Globus pallidus (tissue), 1 donor: Measurements from ENCODE around the gene ZNF827.

Experiments used
- DNase-seq: peaks from one replicate; pipeline ENCODE4 v3.0.0-alpha.2; 2015; ENCODE audit warnings: low spot score

The ZNF827 gene

DNA sequence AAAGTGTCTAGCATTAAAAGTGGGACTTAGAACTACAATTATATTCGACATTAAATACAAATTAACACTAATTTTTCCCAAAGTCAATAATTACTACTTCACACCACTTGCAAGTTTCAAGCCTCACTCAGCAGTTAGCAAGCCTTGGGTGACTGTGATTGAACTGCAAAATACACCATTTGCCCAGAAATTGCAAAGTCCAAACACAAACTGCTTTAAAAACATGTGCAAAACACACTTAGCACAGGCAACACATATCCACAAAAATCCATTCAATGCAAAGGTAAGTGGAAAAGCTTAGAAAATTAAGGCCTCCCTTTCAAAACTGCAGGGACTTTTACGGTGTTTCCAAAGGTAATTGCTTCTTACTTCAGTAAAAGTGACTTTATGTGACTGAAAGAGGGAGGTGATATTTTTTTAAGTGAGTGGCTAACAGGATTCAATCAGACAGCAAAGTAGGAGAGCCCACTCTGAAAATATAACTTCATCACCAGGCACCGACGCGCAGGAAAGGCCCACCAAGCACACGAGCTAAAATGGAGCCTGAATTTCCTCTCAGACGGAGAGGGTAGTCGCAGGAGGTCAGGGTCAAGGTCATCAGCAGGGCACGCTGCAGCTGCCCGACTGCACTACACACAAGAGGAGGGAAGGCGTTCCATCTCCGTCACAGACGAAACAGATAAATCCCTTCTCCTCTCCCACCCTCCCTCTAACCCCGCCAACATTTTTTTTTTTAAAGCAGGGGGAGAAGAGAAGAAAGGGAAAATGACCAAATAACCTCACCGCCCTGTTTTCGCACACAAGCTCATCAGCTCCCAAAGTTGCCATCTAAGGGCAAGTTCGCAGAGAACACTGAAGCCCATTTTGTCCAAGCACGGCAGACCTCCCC is 3.1 kb downstream of the ZNF827 start:
- DNase-seq: peak; percentile 72

DNA sequence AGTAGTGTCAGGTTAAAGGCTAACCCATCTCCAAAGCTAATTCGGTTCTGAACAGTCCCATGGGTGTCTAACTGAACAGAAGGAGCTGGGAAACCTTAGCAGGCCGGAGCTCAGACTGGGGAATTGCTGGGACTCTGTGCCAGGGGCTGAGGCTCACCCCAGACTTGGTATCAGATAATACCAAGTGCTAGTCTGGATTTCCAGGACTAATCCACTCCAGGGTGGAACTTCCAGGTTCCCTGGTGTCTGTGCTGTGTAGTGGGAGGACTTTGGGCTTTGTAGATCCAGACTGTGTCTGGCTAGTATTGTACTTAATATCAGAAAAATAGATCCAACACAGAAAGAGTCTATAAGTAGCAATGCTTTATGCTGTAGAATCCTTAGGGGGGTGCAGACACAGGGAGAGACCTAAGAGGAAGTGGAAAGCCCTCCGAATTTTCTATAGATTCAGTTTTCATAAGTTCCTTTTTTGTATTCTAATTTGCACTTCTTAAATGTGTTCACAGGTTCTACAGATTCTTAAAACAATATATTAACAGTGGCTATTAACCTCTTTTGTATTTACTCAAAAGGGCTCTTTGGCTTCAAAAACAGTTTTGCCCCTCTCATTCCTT is 4.1 kb downstream of the ZNF827 start:
- no peak for DNase-seq

DNA sequence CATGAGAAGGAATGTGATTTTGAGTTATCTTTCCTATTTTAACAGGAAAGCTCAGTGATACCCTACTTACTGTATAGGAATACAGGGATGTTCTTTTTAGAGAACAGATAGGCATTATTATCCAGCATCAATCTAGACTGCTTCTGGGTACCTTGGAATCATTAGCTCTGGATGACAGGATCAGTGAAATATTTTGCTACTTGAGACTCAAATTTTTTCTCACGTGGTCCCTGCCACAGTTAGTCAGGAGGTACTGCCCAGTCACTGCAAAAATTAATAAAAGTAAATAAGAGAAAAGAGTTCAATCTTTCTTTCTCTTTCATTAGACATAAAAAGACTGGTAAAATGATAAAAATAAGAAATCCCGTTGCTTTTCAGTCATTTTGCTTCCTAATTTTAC is 5.5 kb downstream of the ZNF827 start:
- DNase-seq: no peak

DNA sequence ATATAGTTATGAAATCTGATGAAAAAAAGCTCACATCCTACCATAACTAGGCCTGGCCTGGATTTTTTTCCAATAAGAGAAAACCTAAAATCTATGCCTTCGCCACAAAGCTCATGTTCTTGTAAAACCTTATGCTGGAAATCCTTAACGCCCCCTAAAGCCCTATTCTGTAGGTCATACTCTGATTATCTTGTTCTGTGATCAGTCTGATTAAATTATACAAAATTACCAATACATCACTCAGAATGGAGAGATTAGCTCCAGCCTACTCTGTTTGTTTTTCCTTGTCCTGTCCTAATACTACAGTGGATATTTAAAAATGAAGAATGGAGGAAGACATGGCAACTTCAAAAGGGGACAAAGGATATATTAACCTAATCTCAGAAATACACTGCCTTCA is 7.2 kb downstream of the ZNF827 start:
- DNase-seq: no peak

DNA sequence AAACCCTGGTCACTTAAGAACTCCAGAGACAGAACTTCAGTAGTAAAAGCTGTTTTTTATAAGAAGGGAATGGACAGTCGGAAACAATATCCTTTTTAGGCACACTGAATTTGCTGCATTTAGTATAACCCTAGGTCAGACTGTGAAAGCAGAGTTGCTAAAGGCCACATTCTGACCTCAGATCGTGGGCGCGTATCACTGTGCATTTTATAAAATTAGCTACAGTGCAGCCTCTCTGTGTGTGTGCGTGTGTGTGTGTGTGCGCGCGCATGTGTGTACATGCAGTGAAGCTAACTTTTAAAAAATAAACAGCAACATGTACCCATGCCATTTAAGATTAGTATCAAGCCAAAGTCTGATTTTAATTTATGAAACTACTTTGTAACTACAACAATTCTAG is 8.0 kb downstream of the ZNF827 start:
- no peak for DNase-seq

DNA sequence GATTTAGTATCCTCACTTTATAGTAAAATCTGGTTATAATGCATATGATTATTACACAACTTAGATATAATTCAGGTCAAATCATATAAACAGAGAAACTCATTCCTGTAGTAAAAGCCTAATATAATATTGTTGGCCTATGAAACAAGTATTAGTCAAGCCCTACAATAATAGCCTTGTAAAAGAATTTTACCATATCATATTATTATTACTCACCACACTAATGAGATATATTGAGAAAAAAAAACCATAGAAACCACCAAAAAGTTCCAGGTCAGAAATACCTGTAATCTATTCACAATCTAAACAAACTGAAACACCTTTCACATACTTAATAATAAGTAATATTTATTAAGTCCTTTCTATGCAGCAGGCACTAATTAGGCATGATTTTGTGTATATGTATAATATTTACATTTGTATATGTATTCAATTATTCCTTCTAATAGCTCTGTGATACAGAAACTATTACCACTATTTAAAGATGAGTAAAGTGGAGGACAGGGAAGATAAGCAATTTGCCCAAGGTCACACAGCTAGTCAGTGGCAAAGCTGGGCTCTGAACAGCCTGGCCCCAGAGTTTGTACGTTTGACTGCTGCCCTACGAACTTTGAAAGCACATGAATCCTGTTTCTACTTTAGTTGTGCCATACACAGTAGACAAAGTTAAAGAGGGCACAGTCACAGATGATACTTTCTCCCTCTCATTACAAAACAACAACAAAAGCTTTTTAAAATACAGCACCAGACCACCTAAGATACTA is 9.0 kb downstream of the ZNF827 start:
- no peak for DNase-seq

DNA sequence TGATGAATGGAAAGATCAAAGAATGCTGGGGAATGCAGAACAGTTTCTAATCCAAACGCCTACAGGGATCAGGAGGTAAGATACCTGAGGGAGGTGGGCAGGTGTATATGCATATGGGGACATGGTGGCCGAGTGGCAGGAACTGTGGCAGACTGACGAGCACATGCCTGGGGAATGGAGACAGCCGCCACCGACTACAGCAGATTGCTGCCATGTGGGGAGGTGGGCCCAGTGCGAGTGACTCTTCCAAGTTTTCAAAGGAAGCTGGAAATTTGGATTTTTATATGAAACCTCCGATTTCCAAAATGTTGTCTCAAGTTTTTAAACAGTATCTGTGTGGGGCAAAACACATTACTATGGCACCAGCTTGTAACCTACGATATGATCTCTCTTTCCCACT is 9.9 kb downstream of the ZNF827 start:
- no peak for DNase-seq

DNA sequence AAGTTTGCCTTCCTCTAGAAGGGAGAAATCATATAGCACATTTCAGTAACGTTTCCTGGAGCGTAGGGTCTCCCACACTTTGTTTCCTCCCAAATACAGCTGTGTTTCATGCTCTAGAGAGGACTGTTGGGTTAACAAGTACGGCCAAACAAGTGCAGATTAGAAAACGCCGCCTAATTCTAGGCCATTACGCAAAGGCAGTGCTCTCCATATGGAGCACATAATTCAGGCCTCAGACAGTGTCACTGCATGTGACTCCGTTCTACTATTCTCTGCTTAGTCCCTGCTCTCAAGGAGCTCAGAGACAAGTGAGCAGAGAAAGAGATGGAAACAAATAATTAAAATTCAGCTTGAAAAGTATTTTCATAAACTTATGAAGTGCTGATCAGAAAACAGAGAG is 11.6 kb downstream of the ZNF827 start:
- no peak for DNase-seq

DNA sequence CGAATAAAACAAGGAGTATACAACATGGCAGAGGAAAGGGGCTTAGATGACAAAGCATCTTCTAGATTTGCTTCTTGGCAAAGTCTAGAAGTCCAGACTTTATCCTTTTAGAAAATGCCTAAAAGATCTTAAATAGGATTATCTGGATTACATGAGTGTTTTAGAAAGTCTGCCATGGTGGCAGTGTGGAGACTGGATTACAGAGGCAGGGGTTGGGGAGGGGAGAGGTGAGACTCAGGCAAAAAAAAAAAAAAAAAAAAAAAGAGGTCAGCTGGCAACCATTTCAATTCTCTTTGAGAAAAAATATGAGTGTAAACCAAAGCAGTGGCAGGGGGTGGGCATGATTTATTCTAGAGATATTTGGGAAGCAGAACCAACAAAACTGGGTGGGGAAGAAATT is 17.4 kb downstream of the ZNF827 start:
- no peak for DNase-seq

DNA sequence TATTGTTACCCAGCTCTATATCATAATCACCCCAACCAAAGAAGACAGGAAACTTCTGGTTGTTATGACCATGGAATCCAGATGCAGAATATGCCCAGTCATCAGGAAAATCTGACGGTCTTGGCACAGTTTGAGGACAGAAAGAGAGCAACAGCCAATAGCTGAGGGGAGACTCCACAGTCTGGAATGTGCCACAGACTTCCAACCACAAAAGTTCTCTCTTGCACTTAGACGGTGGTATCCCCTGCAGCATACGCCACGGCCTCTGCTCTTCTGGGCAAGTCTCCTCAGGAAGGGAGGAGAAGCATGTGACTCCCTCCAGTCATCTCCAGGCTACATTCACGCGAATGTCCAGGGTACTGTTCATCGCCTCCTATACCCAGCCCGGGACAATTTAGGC is 18.4 kb downstream of the ZNF827 start:
- DNase-seq: no peak

DNA sequence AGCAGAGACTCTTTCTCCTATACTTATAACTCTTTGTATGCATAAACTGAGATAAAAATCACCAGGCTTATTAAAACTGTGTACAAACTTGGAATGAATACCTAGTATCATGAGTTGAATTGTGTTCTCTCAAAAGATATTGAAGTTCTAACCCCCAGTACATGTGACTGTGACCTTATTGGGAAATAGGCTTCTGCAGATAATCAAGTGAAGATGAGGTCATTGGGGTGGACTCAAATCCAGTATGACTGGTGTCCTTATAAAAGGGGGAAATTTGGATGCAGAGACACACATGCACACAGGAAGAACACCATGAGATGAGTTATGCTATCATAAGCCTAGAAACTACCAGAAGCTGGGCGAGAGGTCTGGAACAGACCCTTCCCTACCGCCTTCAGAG is 26.2 kb downstream of the ZNF827 start:
- no peak for DNase-seq

DNA sequence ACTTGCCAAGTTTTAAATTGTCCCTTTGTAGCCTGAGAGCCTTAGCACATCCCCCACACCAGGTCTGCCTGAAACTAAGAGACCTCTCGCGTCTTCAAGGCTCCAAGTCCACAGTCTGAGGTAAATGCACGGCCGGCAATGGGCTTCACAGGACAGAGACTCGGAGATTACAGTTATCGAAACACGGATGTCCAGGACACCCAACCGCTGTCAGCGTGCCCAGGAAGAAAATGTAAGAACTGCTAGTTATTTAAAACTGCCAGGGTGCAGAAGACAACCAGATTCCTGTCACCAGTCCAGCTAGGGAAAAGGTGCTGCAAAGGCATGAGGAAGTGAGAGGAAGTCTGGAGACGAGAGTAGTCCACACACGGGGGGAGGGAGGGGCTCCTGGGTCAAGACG is 28.9 kb downstream of the ZNF827 start:
- DNase-seq: no peak

DNA sequence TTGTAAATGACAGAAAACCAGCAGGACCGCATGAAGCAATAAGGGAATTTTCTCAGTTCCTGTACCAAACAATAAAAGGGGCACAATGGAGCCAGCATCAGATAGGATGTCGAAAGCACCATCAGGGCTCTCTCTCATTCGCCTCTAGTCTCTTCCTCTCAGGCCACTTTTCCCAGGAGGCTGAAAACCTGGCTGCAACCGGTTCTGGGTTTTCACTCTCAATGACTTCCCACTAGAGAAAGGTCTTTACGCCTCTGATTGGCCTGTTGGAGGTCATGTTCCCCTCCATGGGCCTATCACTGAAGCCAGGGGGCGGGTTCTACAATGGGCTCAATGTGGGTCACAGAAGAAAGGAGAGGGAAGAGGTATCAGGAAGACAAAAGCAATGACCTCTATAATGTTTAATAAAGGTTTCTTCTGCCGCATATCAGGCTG is 29.3 kb downstream of the ZNF827 start:
- no peak for DNase-seq

DNA sequence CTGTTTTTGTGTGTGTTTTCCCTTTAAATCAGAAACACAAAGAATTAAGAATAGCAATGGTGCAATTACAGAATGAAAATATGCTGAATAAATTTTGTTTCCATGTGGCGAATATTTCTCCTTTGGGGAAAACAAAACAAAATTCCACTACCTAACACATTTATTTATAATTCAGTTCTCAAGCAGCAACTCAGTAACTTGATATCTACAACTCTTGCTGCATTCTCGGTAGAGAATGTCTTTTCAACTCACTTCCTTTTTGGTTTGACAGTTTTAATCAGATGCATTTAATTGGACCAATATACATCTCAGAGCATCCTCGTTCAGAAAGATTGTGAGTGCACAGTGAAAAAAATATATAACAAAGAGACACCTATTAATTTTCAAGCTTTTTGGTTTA is 30.8 kb downstream of the ZNF827 start:
- no peak for DNase-seq

DNA sequence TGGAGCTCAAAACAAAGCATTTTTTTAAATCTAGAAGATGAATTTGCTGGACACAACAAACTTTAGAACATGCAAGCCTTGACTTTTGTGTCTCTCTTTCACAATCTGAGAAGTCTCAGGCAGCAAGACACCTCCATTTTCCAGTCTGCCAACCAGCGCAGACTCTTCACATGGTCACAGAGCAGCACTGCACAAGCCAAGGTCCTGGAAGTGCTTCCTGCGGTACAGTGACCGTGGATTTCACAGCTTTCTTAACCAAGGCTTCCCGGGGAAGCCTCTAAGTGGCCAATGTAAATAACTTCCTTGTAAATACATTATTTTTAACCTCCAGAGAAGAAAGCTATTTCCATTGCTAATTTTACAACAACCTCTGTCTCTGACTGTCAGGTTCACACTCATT is 31.2 kb downstream of the ZNF827 start:
- no peak for DNase-seq

DNA sequence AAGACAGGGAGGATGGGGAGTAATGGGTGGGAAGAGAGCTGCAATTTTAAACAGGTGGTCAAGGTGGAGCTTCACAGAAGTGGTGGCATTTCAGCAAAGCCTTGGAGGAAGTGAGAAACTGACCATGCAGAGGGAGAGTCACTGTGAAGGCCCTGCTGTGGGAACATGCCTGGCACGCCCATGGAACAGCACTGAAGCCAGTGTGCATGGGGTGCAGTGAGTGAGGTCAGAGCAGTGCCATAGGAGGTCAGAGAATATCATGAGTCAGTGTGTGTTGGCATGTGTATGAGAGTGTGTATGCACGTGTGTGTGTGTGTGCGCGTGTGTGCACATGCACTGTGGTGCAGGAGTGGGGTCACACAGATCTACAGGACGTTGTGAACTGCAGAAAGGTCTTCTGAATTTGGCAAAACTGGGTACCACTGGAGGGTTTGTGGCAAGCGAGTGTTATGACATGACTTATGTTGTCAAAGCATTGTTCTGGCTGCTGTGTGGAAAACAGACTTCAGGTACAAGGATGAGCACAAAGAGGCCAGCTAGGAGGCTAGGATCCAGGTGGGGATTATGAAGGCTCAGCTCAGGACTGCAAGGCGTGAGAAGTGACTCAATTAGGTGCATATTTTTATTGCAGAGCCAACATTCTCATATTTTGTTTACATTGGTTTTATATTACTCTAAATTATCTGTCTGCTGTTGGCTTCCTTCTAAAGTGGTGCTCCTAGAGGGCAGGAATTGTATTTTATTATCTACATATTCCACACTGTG is 34.0 kb downstream of the ZNF827 start:
- DNase-seq: no peak

DNA sequence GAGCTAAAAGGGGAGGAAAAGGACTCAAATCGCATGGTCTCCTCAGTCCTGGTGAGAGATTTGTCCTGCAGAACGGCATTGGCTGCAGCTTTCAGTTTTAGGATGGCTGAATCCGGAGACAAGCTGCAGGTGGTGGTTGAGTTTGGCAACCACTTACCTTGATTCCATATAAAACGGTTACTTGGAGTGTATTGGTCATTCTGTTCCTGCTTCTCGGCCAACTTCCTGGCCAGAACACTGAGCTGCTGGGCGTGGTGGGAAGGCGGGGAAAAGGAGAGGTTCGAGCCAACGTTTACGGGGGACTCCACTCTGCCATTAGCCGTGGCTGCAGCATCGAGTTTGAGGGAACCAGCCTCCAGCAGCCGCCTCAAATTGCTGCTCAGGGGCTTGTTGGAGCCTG is 36.1 kb downstream of the ZNF827 start:
- DNase-seq: no peak

DNA sequence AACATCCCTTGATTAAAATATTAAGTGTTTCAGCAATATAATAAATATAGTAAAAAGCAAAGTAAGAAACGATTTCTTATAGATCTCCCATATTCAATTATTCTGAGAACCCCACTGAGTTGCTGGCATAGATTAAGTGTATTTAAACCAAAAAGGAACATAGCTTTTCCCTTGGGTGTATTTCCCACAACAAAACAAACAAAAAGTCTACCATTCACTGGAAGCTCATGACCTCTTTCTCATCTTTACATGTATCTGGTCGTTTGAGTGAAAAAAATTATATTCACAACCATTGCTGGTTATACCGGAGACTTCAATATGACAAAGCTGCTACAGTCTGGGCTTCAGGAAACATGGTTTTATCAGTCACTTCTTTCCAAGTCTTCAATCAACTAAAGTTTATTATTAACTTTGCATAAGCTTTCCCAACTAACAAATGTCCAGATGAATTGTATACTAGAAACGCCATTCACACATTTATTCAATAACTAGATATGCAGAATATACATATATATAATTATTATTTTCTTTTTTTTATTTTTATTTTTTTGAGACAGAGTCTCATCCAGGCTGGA is 38.6 kb downstream of the ZNF827 start:
- DNase-seq: no peak

DNA sequence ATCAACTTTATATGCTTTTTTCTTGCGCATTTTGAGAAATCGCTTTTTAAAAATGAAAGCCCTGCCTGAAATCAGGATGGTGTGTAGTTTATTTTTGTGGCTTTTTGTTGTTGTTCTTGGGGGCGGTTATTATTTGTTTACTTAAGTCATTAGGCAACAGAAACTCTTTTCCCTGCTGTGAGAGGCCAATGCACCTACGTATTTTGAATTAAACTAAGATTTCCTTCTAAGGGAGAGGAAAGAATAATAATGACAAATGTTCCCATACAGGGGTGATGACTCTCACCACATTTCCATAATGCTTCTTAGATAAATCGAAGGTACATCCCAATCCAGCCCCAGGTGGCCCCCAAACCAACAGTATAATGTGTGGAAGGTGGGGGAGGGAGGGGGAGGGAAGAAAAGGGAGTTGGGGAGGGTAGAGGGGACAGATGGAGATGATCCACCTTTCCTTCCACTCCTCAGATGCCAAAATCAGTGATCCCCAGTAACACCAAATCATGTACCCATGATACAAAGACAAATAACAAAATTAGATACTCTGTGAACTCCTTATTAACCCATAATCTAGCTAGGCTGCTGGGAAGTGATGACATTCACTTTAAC is 39.6 kb downstream of the ZNF827 start:
- DNase-seq: no peak

DNA sequence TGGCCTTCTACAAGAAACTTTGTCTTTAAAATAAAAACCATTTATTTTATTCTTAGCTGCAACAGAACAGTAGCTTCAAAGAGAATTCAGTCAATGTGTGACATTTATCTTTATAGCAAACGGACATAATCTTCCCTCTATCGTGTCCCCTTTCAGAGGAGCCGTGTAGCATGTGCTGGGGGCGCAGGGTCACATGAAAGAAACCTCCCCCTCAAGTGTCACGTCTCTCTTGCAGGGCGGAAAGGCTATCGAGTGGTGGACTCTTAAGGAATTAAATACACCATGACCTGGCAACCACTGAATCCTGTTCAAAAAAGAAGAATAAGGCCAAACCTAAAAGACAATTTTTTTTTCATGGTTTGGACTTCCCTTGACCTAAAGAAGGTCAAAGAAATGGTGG is 40.2 kb downstream of the ZNF827 start:
- DNase-seq: no peak

DNA sequence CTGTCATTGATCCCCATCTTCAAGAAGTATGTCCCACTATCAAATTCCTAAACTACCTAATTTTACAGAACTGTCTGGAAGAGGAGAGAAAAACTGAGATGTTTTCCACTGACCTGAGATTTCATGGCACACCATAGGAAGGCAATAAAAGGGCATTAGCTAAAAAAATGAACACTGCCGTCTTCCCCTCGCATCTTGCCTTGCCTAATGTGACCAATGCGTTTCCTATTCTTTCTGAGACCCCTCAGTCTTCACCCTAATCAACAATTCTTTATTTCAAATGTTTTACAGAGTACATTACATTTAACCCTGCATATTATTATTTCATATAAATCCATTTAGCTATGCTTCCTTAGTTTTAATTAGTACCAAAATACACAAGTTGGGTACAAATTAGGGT is 43.6 kb downstream of the ZNF827 start:
- no peak for DNase-seq
